Loucy (cell line): ENCODE data around the gene GALNT18.

Experiments used
- H2AFZ ChIP-seq: fragments of 200-600 bp; sonication (generic); 2 replicates; pipeline ENCODE4 v1.6.0; 2016; ENCODE audit warnings: antibody characterized with exemption, mild to moderate bottlenecking, low read length, moderate library complexity
- H3F3A ChIP-seq: fragments of 200-600 bp; 2 replicates; pipeline ENCODE4 v1.6.0; 2016; ENCODE audit warnings: antibody characterized with exemption, low read depth, mild to moderate bottlenecking
- H3K27me3 ChIP-seq: fragments of 200-600 bp; sonication (generic); 2 replicates; pipeline ENCODE4 v1.6.1; 2014; ENCODE audit warnings: low read length, mild to moderate bottlenecking; ENCODE audit not compliant: insufficient read depth, poor library complexity, severe bottlenecking
- H3K36me3 ChIP-seq: fragments of 200-600 bp; sonication (generic); 2 replicates; pipeline ENCODE4 v1.6.1; 2016; ENCODE audit warnings: low read length; ENCODE audit not compliant: insufficient read depth
- H3K4me1 ChIP-seq: fragments of 200-600 bp; sonication (generic); 2 replicates; pipeline ENCODE4 v1.5.1; 2014; ENCODE audit warnings: low read length, mild to moderate bottlenecking; ENCODE audit not compliant: insufficient read depth, poor library complexity, severe bottlenecking
- H3K4me2 ChIP-seq: fragments of 200-600 bp; sonication (generic); 2 replicates; pipeline ENCODE4 v1.6.0; 2014; ENCODE audit warnings: antibody characterized with exemption, low read length, low read depth, mild to moderate bottlenecking; ENCODE audit not compliant: poor library complexity, severe bottlenecking
- H3K4me3 ChIP-seq: fragments of 200-600 bp; sonication (generic); 2 replicates; pipeline ENCODE4 v1.5.1; 2014; ENCODE audit warnings: low read length, mild to moderate bottlenecking, mixed read lengths; ENCODE audit not compliant: poor library complexity, severe bottlenecking
- H3K79me2 ChIP-seq: fragments of 200-600 bp; sonication (generic); 2 replicates; pipeline ENCODE4 v1.6.1; 2014; ENCODE audit warnings: low read length; ENCODE audit not compliant: insufficient read depth
- H3K9ac ChIP-seq: fragments of 200-600 bp; sonication (generic); 2 replicates; pipeline ENCODE4 v1.6.0; 2014; ENCODE audit warnings: mild to moderate bottlenecking, low read depth, low read length, moderate library complexity; ENCODE audit not compliant: poor library complexity, severe bottlenecking
- H3K9me2 ChIP-seq: fragments of 200-600 bp; sonication (generic); replicated peaks from 2 replicates; pipeline ENCODE4 v1.6.1; 2016; ENCODE audit warnings: low read depth, low read length, mixed read lengths
- H3K9me3 ChIP-seq: fragments of 200-600 bp; sonication (generic); 2 replicates; pipeline ENCODE4 v1.6.1; 2014; ENCODE audit warnings: mild to moderate bottlenecking, antibody characterized with exemption, low read length, low read depth; ENCODE audit not compliant: insufficient read depth
- H4K20me1 ChIP-seq: fragments of 200-600 bp; sonication (generic); 2 replicates; pipeline ENCODE4 v1.6.0; 2014; ENCODE audit warnings: antibody characterized with exemption, low read length, mild to moderate bottlenecking; ENCODE audit not compliant: insufficient read depth, poor library complexity, severe bottlenecking
- EZH2phosphoT487 ChIP-seq: fragments of 200-600 bp; IDR thresholded peaks from 2 replicates; pipeline ENCODE4 v1.6.1; 2018; ENCODE audit warnings: antibody characterized with exemption, mild to moderate bottlenecking, moderate library complexity, borderline replicate concordance
- TF ChIP-seq, protein P1 (sequence below): fragments of 200-600 bp; sonication (generic); conservative IDR thresholded peaks from 2 replicates; pipeline ENCODE4 v1.5.1; 2014; ENCODE audit warnings: mild to moderate bottlenecking, antibody characterized with exemption, low read length

The GALNT18 gene

DNA sequence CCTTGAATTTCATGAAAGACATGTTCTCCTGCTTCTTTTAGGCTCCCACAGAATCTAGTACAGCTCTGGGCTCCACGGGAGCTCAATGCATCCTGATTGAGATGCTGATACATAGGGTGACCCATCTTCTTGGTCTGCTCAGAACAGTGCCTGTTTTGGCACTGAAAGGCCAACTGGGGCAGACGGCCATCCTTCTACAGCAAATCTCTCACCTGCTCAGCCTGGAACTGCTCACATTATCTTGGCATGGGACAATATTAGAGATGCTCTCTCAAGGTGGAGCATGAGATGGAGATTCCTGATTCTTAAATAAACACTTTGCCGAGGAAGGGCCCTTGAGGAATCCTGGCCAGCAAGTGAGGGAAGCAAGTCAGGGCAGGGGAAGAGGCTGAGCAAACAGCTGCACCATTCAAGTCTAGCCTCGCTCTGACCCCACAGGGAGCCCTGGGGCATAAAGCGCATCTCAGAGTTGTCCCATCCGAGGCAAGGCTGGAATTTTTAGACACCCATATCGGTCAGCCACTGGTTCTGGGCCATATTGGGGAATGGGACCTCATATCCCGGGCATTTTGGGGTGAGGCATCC is 210.3 kb downstream of the GALNT18 start:
- Histone ChIP-seq H3K9me3 (no peaks in the 10 kb centered on the region), H3K4me2 (no peak overlapping the region), H3K4me1 (peaks cover 1% of the 10 kb centered on the region), H3K9ac (no peak overlapping the region), H3F3A (no peaks in the 10 kb centered on the region), H3K36me3 (no peaks in the 10 kb centered on the region), H3K27me3 (no peaks in the 10 kb centered on the region), H3K79me2 (no peaks in the 10 kb centered on the region), H3K9me2 (no peaks in the 10 kb centered on the region), H2AFZ (no peak overlapping the region), H4K20me1 (no peaks in the 10 kb centered on the region), H3K4me3 (no peak overlapping the region)
- TF ChIP-seq EZH2phosphoT487 = no peak
- TF ChIP-seq, protein P1, sequence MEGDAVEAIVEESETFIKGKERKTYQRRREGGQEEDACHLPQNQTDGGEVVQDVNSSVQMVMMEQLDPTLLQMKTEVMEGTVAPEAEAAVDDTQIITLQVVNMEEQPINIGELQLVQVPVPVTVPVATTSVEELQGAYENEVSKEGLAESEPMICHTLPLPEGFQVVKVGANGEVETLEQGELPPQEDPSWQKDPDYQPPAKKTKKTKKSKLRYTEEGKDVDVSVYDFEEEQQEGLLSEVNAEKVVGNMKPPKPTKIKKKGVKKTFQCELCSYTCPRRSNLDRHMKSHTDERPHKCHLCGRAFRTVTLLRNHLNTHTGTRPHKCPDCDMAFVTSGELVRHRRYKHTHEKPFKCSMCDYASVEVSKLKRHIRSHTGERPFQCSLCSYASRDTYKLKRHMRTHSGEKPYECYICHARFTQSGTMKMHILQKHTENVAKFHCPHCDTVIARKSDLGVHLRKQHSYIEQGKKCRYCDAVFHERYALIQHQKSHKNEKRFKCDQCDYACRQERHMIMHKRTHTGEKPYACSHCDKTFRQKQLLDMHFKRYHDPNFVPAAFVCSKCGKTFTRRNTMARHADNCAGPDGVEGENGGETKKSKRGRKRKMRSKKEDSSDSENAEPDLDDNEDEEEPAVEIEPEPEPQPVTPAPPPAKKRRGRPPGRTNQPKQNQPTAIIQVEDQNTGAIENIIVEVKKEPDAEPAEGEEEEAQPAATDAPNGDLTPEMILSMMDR = no peak

DNA sequence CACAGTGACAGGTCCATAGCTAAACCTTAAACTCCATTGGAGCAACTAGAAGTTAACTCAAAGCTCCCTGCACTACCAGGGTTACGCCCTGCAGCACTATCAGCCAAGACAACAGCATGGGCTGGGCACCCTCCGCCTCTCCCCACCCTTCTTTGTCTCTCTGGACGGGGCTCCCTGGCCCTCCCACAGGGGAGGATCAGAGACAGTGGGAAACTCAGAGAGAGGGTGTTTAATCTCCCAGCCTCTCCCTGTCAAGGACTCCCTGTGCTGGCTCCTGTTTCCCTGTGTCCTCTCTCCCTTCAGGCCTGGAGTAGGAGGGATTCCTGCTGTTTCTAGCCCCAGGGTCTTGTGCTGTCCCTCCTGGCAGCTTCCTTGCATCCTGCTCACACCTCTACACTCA is 211.9 kb downstream of the GALNT18 start:
- Histone ChIP-seq H3F3A (no peaks in the 10 kb centered on the region), H3K4me1 (no peaks in the 10 kb centered on the region), H3K4me2 (no peak overlapping the region), H3K79me2 (no peaks in the 10 kb centered on the region), H3K9ac (no peak overlapping the region), H2AFZ (no peak overlapping the region), H3K9me2 (no peaks in the 10 kb centered on the region), H3K9me3 (no peaks in the 10 kb centered on the region), H3K27me3 (no peaks in the 10 kb centered on the region), H3K36me3 (no peaks in the 10 kb centered on the region), H3K4me3 (no peak overlapping the region), H4K20me1 (no peaks in the 10 kb centered on the region)
- TF ChIP-seq, protein P1 = no peak
- no peak for TF ChIP-seq EZH2phosphoT487

DNA sequence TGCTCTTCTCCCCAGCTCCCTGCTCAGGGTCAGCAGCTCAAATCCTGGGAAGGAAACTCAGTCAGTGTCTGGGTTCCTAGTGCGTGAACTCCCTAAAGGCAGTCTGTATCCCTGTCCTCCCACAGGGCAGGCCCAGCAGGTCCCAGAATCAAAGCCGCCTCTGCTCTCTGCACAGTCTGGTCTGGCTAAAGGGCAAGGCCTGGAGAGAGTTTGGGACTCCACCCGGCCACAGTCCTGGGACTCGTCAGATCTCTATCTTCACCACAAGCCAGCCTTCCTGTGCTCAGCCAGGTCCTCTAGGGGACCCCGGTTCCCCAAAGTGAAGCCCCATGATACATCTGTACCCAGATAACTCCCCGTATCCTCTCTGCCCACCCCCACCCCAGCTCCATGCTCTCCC is 212.6 kb downstream of the GALNT18 start:
- Histone ChIP-seq H3K9ac (no peak overlapping the region), H3K79me2 (no peaks in the 10 kb centered on the region), H3K9me2 (no peaks in the 10 kb centered on the region), H2AFZ (no peak overlapping the region), H4K20me1 (no peaks in the 10 kb centered on the region), H3K36me3 (no peaks in the 10 kb centered on the region), H3K4me2 (no peak overlapping the region), H3K27me3 (no peaks in the 10 kb centered on the region), H3K9me3 (no peaks in the 10 kb centered on the region), H3F3A (no peaks in the 10 kb centered on the region), H3K4me1 (no peaks in the 10 kb centered on the region), H3K4me3 (no peak overlapping the region)
- no peak for TF ChIP-seq EZH2phosphoT487
- TF ChIP-seq, protein P1 = no peak
